Lower leg skin (tissue), 3 donors: ENCODE data around the gene HOXA13.

Experiments used
- CTCF ChIP-seq, 3 donors: fragments of 450-650 bp; IDR thresholded peaks; one replicate each; pipeline ENCODE4 v1.5.1; 2016; ENCODE audit warnings: antibody characterized with exemption in 3 of 3, mild to moderate bottlenecking in 3 of 3, moderate library complexity in 2 of 3
- POLR2A ChIP-seq, 2 donors: fragments of 450-650 bp; IDR thresholded peaks; one replicate each; pipeline ENCODE4 v1.6.1; 2016 to 2017; ENCODE audit warnings: antibody characterized with exemption in 2 of 2, mild to moderate bottlenecking in 1 of 2, moderate library complexity in 1 of 2

GRCh38 chr7:27207348-27207985 lies 7.6 kb upstream of the HOXA13 start:
- TF ChIP-seq CTCF (IDR thresholded peaks at IDR 0.05) (no peak), POLR2A (IDR thresholded peaks at IDR 0.05) (no peak)
